Stimulated activated CD4-positive, alpha-beta T cell treated with anti-CD3 and anti-CD28 coated beads, Interleukin-15, amount 100 ng/mL, for 24 hours (primary cell): Measurements from ENCODE around the gene KRT8.
A peak's percentile ranks its signal among the peaks of the same experiment; 100 is the strongest.
"Not testable (repeated sequence)": the region's sequence is repeated elsewhere in the genome, so short reads cannot be mapped to it uniquely, and the experiment has no call there.

Experiments used
- DNase-seq: peaks from one replicate; pipeline ENCODE4 v3.0.0-alpha.2; 2020

The KRT8 gene

GRCh38 chr12:52901715-52902541 is 2.9 kb downstream of the KRT8 start:
- DNase-seq, result no peak

- no peak for DNase-seq
These were observed 3.8 kb downstream of the KRT8 start for GRCh38 chr12:52900896-52901714.

- DNase-seq, result no peak
These were observed 4.5 kb downstream of the KRT8 start for GRCh38 chr12:52900166-52900895.

- DNase-seq, result no peak
These were observed 5.4 kb downstream of the KRT8 start for GRCh38 chr12:52899338-52900035.

GRCh38 chr12:52896190-52897100 is 8.4 kb downstream of the KRT8 start:
- DNase-seq, result no peak

- no peak for DNase-seq
These were observed 9.1 kb downstream of the KRT8 start for GRCh38 chr12:52895726-52896189.

GRCh38 chr12:52892974-52893373 is 11.9 kb downstream of the KRT8 start:
- DNase-seq, result no peak

- DNase-seq, result no peak
These were observed 12.5 kb downstream of the KRT8 start for GRCh38 chr12:52892207-52892852.

- no peak for DNase-seq
These were observed 13.8 kb downstream of the KRT8 start for GRCh38 chr12:52891044-52891443.

GRCh38 chr12:52890417-52890816 is 14.5 kb downstream of the KRT8 start:
- no peak for DNase-seq

GRCh38 chr12:52884526-52885293 is 20.2 kb downstream of the KRT8 start:
- peak; percentile 86 for DNase-seq

GRCh38 chr12:52880499-52880898 is 24.4 kb downstream of the KRT8 start:
- not testable (repeated sequence) for DNase-seq

- peak; percentile 80 for DNase-seq
These were observed 25.2 kb downstream of the KRT8 start for GRCh38 chr12:52879394-52880351.

- DNase-seq, result no peak
These were observed 26.1 kb downstream of the KRT8 start for GRCh38 chr12:52878507-52879393.

GRCh38 chr12:52877242-52877641 is 27.6 kb downstream of the KRT8 start:
- no peak for DNase-seq

GRCh38 chr12:52876372-52876771 is 28.5 kb downstream of the KRT8 start:
- DNase-seq, result no peak

GRCh38 chr12:52874573-52875435 is 30.1 kb downstream of the KRT8 start:
- DNase-seq, result no peak
